Right lobe of liver (tissue), 4 donors: ENCODE measurements around the gene TMSB4X.

ENCODE experiments used
- CTCF ChIP-seq, 4 donors: fragments of 200-600 bp in 3 of 4; fragments of 450-650 bp in 1 of 4; IDR thresholded peaks; one replicate each; pipeline versions ENCODE4 v1.5.1 to v1.8.0; 2016 to 2022; ENCODE audit warnings: antibody characterized with exemption in 4 of 4, mild to moderate bottlenecking in 2 of 4
- POLR2A ChIP-seq: fragments of 450-650 bp; IDR thresholded peaks from one replicate; pipeline ENCODE4 v1.6.1; 2017; ENCODE audit warnings: antibody characterized with exemption, mild to moderate bottlenecking
- donor health status: DM: no; HTN: no; CAD: no.
- donor health status: DM: no; HTN: no; CAD: no.
- donor health status: DM: no; HTN: yes; CAD: no.

- no peak for TF ChIP-seq CTCF (IDR thresholded peaks at IDR 0.05)
- no peak for TF ChIP-seq POLR2A
These were observed 16.9 kb upstream of the TMSB4X start for GRCh38 chrX:12958059-12958458.
